VCaP (cell line): ENCODE measurements around the gene EGFLAM.

ENCODE experiments used
- H3K27ac ChIP-seq: fragments of 450-650 bp; 2 replicates; pipeline ENCODE4 v1.5.1; 2017
- CTCF ChIP-seq: fragments of 450-650 bp; conservative IDR thresholded peaks from 2 replicates; pipeline ENCODE4 v1.5.1; 2017; ENCODE audit warnings: mild to moderate bottlenecking, moderate library complexity

The EGFLAM gene

GRCh38 chr5:38417658-38418017 lies 159.3 kb downstream of the EGFLAM start:
- no peak overlapping the region for H3K27ac ChIP-seq
- TF ChIP-seq CTCF = no peak

GRCh38 chr5:38420246-38420645 lies 161.9 kb downstream of the EGFLAM start:
- TF ChIP-seq CTCF = no peak
- H3K27ac ChIP-seq = no peak overlapping the region

- peak; percentile 93 for TF ChIP-seq CTCF
- no peak overlapping the region for H3K27ac ChIP-seq
These were observed 162.5 kb downstream of the EGFLAM start for GRCh38 chr5:38420691-38421390.

GRCh38 chr5:38422622-38423021 lies 164.3 kb downstream of the EGFLAM start:
- no peak for TF ChIP-seq CTCF

GRCh38 chr5:38423276-38424147 lies 165.2 kb downstream of the EGFLAM start:
- no peak for TF ChIP-seq CTCF

More at GRCh38 chr5:38422622-38423021, 164.3 kb downstream of the EGFLAM start:
- no peak overlapping the region for H3K27ac ChIP-seq

GRCh38 chr5:38424148-38425060 lies 166.0 kb downstream of the EGFLAM start:
- TF ChIP-seq CTCF = no peak
- no peak overlapping the region for H3K27ac ChIP-seq

More at GRCh38 chr5:38423276-38424147, 165.2 kb downstream of the EGFLAM start:
- no peak overlapping the region for H3K27ac ChIP-seq
